HUES64 (cell line): ENCODE data around the gene RASA4B.
"Not testable (repeated sequence)": the region's sequence is repeated elsewhere in the genome, so short reads cannot be mapped to it uniquely, and the experiment has no call there.

Experiments
- H3K27ac ChIP-seq: 2 replicates; pipeline ENCODE4 v1.7.0; 2013; ENCODE audit warnings: low read depth, low read length, inconsistent platforms
- H3K27me3 ChIP-seq: 2 replicates; pipeline ENCODE4 v1.6.1; 2013; ENCODE audit warnings: mild to moderate bottlenecking, low read length; ENCODE audit not compliant: insufficient read depth
- H3K36me3 ChIP-seq: 2 replicates; pipeline ENCODE4 v1.6.1; 2013; ENCODE audit warnings: mild to moderate bottlenecking, low read length; ENCODE audit not compliant: insufficient read depth
- H3K4me1 ChIP-seq: 2 replicates; pipeline ENCODE4 v1.6.1; 2013; ENCODE audit warnings: mild to moderate bottlenecking, low read length, moderate library complexity; ENCODE audit not compliant: insufficient read depth
- H3K4me3 ChIP-seq: 2 replicates; pipeline ENCODE4 v1.5.1; 2013; ENCODE audit warnings: mild to moderate bottlenecking, low read length, moderate library complexity
- H3K9ac ChIP-seq: 2 replicates; pipeline ENCODE4 v1.6.1; 2013; ENCODE audit warnings: mild to moderate bottlenecking, low read depth, low read length
- H3K9me3 ChIP-seq: 2 replicates; pipeline ENCODE4 v1.6.1; 2013; ENCODE audit warnings: low read depth, low read length; ENCODE audit not compliant: insufficient read depth
- WGBS: fragments of 150-250, 120-280 bp; methylation state at CpG from one replicate; pipeline ENCODE4 v1.1.7; 2013; ENCODE audit warnings: missing lambda C conversion rate; 5-methylcytosine and 5-hydroxymethylcytosine counted together

RASA4B gene

GRCh38 chr7:102507410-102508088 lies 10.0 kb downstream of the RASA4B start:
- H3K27ac ChIP-seq, result not testable (repeated sequence)
- WGBS, result no CpG with 5 or more reads among the region's 8 CpGs

GRCh38 chr7:102505298-102506185 lies 12.0 kb downstream of the RASA4B start:
- not testable (repeated sequence) for H3K4me3 ChIP-seq, H3K9ac ChIP-seq, H3K27ac ChIP-seq, H3K36me3 ChIP-seq, H3K9me3 ChIP-seq, H3K27me3 ChIP-seq, H3K4me1 ChIP-seq
- WGBS, result 69% methylated on average over 3 of the region's 24 CpGs

More at GRCh38 chr7:102507410-102508088, 10.0 kb downstream of the RASA4B start:
- not testable (repeated sequence) for H3K9me3 ChIP-seq, H3K4me3 ChIP-seq, H3K9ac ChIP-seq, H3K36me3 ChIP-seq, H3K4me1 ChIP-seq, H3K27me3 ChIP-seq

DNA sequence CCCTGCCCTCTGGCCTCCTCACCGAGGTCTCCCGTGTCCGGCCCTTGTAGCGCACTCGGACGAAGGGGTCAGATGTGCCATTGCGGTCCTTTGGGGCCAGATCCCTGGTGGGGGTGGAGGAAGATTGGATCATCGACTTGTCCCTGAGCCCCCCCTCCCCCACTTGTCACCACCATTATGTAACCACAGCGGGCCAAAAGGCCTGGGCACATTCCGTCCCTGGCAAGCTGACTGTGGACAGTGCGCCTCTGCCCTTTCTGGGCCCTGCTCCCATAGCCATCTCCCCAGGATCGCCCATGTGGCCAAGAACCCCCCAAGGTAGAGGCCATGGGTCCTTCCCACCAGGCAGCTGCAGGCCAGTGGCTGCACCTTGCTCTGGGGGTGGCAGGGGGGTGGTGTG lies 14.4 kb downstream of the RASA4B start:
- H3K9me3 ChIP-seq, H3K27me3 ChIP-seq, H3K9ac ChIP-seq, H3K36me3 ChIP-seq, H3K4me1 ChIP-seq, H3K4me3 ChIP-seq, H3K27ac ChIP-seq: not testable (repeated sequence)
- WGBS, result no CpG with 5 or more reads among the region's 12 CpGs

- WGBS, result 98% methylated on average over 5 of the region's 16 CpGs
- H3K9me3 ChIP-seq, H3K4me1 ChIP-seq, H3K27ac ChIP-seq, H3K9ac ChIP-seq, H3K36me3 ChIP-seq, H3K4me3 ChIP-seq, H3K27me3 ChIP-seq: not testable (repeated sequence)
Measured at GRCh38 chr7:102498321-102498720, 19.3 kb downstream of the RASA4B start.

DNA sequence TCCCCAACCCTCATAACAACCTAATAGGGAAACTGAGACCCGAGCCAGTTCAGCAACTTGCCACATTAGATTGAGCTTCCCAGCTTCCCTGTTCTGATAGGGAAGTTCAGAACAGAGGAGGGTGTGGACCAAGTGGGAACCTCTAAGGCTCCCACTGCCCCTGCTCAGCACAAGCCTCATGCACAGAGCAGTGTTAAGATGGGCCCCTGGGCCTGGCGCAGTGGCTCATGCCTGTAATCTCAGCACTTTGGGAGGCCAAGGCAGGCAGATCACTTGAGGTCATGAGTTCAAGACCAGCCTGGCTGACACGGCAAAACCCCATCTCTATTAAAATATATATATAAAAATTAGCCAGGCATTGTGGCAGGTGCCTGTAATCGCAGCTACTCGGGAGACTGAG lies 20.3 kb downstream of the RASA4B start:
- not testable (repeated sequence) for H3K4me1 ChIP-seq, H3K4me3 ChIP-seq, H3K9ac ChIP-seq, H3K36me3 ChIP-seq, H3K27ac ChIP-seq, H3K27me3 ChIP-seq, H3K9me3 ChIP-seq
- WGBS, result 68% methylated on average over 1 of the region's 5 CpGs

GRCh38 chr7:102496861-102497260 lies 20.7 kb downstream of the RASA4B start:
- H3K4me1 ChIP-seq, H3K27ac ChIP-seq, H3K36me3 ChIP-seq, H3K9ac ChIP-seq, H3K27me3 ChIP-seq, H3K9me3 ChIP-seq, H3K4me3 ChIP-seq: not testable (repeated sequence)
- 82% methylated on average over 2 of the region's 10 CpGs for WGBS

- not testable (repeated sequence) for H3K9ac ChIP-seq, H3K9me3 ChIP-seq, H3K4me3 ChIP-seq, H3K36me3 ChIP-seq, H3K27ac ChIP-seq, H3K4me1 ChIP-seq, H3K27me3 ChIP-seq
- no CpG with 5 or more reads among the region's 67 CpGs for WGBS
Measured at GRCh38 chr7:102494473-102495149, 23.0 kb downstream of the RASA4B start.

GRCh38 chr7:102494026-102494425 lies 23.6 kb downstream of the RASA4B start:
- H3K9me3 ChIP-seq, H3K4me1 ChIP-seq, H3K9ac ChIP-seq, H3K27ac ChIP-seq, H3K27me3 ChIP-seq, H3K36me3 ChIP-seq, H3K4me3 ChIP-seq: not testable (repeated sequence)
- WGBS, result 60% methylated on average over 1 of the region's 15 CpGs

DNA sequence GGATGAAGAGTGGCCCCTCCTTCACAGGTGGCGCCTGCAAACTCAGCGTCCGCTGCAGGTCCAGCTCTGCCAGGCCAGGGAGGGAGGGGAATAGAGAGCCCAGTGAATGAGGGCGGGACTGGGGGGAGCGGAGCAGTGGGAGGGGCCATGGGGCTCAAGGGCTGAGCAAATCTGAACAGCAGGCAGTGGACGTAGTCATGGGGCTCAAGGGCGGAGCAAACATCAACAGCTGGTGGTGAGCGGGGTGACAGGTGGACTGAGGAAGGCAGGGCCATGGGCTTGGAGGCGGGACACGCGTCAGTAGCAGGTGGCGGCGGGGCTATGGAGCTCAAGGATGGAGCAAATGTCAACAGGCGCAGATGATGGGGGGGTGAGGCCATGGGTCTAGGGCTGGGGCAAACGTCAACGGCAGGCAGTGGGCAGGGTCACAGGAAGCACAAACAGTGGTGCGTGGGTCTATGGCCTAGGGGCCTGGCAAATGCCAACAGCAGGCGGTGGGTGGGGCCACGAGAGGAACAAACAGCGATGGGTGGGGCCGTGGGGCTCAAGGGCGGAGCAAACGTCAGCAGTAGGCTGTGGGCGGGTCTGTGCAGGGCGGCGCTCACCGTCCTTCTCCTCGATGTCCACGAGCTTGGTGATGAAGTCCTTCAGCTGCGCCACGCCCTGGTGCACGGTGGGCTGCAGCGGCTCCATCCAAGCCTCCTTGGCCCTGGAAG lies 24.2 kb downstream of the RASA4B start:
- no CpG with 5 or more reads among the region's 33 CpGs for WGBS

DNA sequence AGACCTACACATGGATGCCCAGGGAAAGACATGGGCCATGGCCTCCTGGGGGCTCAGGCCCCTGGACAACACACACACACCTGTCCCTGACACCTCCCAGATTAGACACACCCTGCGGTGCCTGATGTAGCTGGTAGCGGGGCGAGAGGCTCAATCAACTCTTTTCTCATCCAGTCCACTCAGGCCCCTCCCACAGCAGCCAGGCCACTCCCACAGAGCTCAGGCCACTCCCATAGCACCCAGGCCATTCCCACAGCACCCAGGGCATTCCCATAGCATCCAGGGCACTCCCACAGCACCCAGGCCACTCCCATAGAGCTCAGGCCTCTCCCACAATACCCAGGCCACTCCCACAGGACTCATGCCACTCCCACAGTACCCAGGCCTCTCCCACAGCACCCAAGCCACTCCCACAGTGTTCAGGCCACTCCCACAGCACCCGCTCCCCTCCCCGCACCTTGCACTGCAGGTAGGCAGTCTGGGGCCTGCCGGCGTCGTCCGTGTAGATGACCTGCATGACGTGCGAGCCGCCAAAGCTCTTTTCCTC lies 27.0 kb downstream of the RASA4B start:
- H3K4me3 ChIP-seq, H3K9me3 ChIP-seq, H3K9ac ChIP-seq, H3K27me3 ChIP-seq, H3K36me3 ChIP-seq, H3K4me1 ChIP-seq, H3K27ac ChIP-seq: not testable (repeated sequence)
- WGBS, result 59% methylated on average over 3 of the region's 12 CpGs

More for the DNA sequence above, 24.2 kb downstream of the RASA4B start:
- not testable (repeated sequence) for H3K27me3 ChIP-seq, H3K4me3 ChIP-seq, H3K36me3 ChIP-seq, H3K9me3 ChIP-seq, H3K9ac ChIP-seq, H3K27ac ChIP-seq, H3K4me1 ChIP-seq

- H3K27me3 ChIP-seq, H3K9me3 ChIP-seq, H3K9ac ChIP-seq, H3K27ac ChIP-seq, H3K36me3 ChIP-seq, H3K4me1 ChIP-seq, H3K4me3 ChIP-seq: not testable (repeated sequence)
- whole genome bisulfite sequencing, result no CpG with 5 or more reads among the region's 5 CpGs
Measured at GRCh38 chr7:102484317-102484716, 33.3 kb downstream of the RASA4B start.
